ENCODE data around the gene KLHL8. TPM values are rescaled to one million over a fixed set of nuclear protein-coding genes. Genes with fewer than 3 reads are reported as not detected.
"Not testable (repeated sequence)": the region's sequence is repeated elsewhere in the genome, so short reads cannot be mapped to it uniquely, and the experiment has no call there.

Gene KLHL8
- total and polyA plus RNA-seq, 5 donors: 3.4 to 14.6 (median 11.7) TPM

DNA sequence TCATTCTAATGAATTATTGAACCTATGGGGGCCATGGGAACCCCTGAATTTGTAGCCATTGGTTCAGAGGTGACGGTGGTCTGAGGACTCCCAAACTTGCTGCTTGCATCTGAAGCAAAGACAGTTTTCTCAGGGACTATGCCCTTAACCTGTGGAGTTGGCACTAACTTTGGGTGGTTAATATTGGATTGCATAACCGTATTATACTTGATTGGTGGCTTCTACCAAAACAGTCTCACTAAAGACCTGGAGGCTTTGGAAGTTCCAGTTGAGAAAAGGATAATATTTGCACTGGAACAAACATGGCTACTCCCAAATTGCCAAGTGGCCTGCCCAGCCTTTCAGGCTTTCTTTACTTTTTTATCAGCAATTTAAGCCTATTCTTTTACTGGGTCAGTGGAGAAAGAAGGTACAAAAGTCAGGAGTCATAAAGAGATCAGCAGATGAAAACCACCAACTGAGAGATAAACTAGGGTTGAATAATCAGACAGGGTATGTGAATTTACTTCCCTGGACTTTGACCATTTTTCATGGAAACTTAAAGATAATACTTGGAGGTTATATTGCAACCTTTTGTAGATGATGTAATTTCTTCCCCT lies 7.9 kb upstream of the KLHL8 start:
- 94% methylated on average over 2 of the region's 2 CpGs for WGBS
- H3K9me3 ChIP-seq (ENCODE audit: control insufficient read depth, low read length): no peaks in the 10 kb centered on the region
- no peaks in the 10 kb centered on the region for H3K27me3 ChIP-seq (ENCODE audit: control insufficient read depth, insufficient read depth)
- no peak overlapping the region for H3K4me3 ChIP-seq (ENCODE audit: low read length)
- ATAC-seq: no peak
- intact Hi-C loops (cut with DNase I): no loop called here
- no peak for DNase-seq
- no peaks in the 10 kb centered on the region for H3K4me1 ChIP-seq (ENCODE audit: control insufficient read depth, insufficient read depth, low read length)
- H3K27ac ChIP-seq (ENCODE audit: low read length): no peak overlapping the region

DNA sequence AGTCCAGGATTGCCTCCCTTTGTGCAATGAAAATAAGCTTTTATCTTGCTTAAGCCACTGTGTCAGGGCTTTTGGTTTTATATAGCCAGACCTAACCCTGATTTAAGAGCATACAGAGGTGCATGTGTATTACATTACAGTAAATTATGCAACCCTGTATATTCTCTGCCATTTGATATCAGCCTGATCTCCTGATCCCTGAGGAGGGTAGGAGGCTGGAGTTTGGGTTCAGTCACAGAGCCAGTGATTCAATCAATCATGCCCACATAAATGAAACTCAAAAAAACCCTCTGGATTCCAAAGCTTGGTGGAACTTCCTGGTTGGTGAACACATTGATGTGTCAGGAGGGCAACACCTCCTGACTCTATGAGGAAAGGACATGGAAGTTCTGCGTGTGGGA lies 7.3 kb upstream of the KLHL8 start:
- Histone ChIP-seq H3K4me1 (ENCODE audit: control insufficient read depth, insufficient read depth, low read length) (no peaks in the 10 kb centered on the region), H3K4me3 (ENCODE audit: low read length) (no peak overlapping the region), H3K27ac (ENCODE audit: low read length) (no peak overlapping the region), H3K9me3 (ENCODE audit: control insufficient read depth, low read length) (no peaks in the 10 kb centered on the region), H3K27me3 (ENCODE audit: control insufficient read depth, insufficient read depth) (no peaks in the 10 kb centered on the region)
- ATAC-seq (no peak), DNase-seq (no peak)
- 91% methylated on average over 1 of the region's 1 CpG for WGBS
- intact Hi-C loops (cut with DNase I): no loop called here

DNA sequence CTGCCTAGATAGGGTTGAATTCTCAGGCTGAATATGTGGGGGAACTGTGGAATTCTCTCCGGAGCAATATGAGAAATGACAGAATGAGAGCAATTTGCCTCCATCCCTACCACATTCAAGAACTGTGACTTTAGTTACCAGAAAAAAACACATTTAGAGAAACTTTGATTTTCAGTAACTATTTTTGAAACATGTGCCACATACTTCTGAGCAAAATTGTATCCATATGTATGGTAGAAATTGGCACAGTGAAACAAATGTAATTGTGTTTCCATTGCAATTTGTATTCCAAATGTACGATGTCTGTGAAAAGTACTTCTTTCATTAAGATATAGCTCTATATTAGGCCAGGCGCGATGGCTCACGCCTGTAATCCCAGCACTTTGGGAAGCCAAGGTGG lies 5.5 kb upstream of the KLHL8 start:
- 92% methylated on average over 5 of the region's 5 CpGs for WGBS
- intact Hi-C loops (cut with DNase I): no loop called here
- Histone ChIP-seq H3K4me3 (ENCODE audit: low read length) (no peak overlapping the region), H3K4me1 (ENCODE audit: control insufficient read depth, insufficient read depth, low read length) (no peaks in the 10 kb centered on the region), H3K9me3 (ENCODE audit: control insufficient read depth, low read length) (no peaks in the 10 kb centered on the region), H3K27me3 (ENCODE audit: control insufficient read depth, insufficient read depth) (no peaks in the 10 kb centered on the region), H3K27ac (ENCODE audit: low read length) (no peak overlapping the region)
- ATAC-seq (no peak), DNase-seq (no peak)

DNA sequence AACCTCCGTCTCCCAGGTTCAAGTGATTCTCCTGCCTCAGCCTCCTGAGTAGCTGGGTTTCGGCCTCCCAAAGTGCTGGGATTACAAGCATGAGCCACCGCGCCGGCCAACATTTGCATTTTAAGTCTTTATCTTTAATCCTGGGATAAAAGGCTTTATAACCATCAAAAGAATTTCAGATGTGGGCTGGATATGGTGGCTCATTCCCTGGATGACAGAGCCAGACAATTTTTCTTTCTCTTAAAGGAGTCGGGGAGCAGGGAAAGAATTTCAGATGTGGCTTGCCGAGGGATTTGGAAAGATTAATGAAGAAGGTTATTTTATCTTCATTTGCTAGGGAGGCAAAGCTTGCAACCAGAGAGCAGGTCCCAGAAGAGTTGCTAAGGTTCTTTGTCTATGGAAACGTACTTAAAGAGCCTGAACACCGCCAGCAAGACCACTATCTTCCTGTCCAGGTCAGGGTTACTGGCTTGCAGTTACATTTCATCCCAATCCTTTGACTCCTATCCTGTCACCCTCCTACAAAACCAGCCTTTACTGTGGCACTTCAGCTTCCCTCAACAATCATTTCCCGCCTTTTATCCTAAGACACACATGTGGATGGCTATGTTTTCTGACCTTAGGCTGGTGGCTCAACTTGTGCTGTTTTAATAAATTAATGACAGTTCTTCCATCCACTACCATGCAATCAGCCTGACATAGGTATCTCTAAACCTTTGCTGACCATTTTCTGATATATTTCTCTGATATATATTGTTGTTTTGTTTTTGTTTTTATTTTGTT lies 3.9 kb upstream of the KLHL8 start:
- Histone ChIP-seq H3K4me1 (ENCODE audit: control insufficient read depth, insufficient read depth, low read length) (no peaks in the 10 kb centered on the region), H3K9me3 (ENCODE audit: control insufficient read depth, low read length) (no peaks in the 10 kb centered on the region), H3K4me3 (ENCODE audit: low read length) (no peak overlapping the region), H3K27me3 (ENCODE audit: control insufficient read depth, insufficient read depth) (no peaks in the 10 kb centered on the region), H3K27ac (ENCODE audit: low read length) (no peak overlapping the region)
- intact Hi-C loops (cut with DNase I): no loop called here
- DNase-seq (no peak), ATAC-seq (no peak)
- WGBS: 73% methylated on average over 10 of the region's 10 CpGs

DNA sequence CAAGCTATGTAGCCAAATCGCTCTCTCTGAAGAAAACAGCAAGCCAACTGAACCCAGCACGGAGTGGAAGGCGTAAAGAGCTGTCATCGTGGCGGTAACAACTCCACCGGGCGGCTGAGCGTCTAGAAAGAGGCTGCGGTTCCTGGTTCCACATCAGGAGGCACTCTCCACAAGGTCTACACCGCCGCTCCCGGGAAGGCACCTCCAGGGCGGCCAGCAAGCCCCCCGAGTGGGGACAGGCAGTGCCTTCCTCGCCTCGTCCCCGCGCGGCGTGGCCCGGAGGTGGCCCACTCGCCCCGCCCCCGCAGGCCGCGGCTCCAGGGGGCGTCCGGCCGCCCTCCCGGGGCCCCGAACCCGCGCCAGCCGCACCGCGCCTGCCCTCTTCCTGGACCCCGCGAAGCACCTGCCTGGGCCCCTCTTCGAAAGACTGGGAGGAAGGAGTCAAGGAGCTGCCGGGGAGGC lies 755 bp downstream of the KLHL8 start:
- Histone ChIP-seq H3K9me3 (ENCODE audit: control insufficient read depth, low read length) (no peaks in the 10 kb centered on the region), H3K27ac (ENCODE audit: low read length) (peak overlapping the region; percentile 84), H3K4me3 (ENCODE audit: low read length) (peak overlapping the region; percentile 78), H3K4me1 (ENCODE audit: control insufficient read depth, insufficient read depth, low read length) (no peaks in the 10 kb centered on the region), H3K27me3 (ENCODE audit: control insufficient read depth, insufficient read depth) (no peaks in the 10 kb centered on the region)
- DNase-seq: peak; percentile 54 to 83 (median 77)
- peak; percentile 39 to 60 for ATAC-seq
- under 1% methylated on average over 40 of the region's 40 CpGs for WGBS
- intact Hi-C loops (cut with DNase I): no loop called here

DNA sequence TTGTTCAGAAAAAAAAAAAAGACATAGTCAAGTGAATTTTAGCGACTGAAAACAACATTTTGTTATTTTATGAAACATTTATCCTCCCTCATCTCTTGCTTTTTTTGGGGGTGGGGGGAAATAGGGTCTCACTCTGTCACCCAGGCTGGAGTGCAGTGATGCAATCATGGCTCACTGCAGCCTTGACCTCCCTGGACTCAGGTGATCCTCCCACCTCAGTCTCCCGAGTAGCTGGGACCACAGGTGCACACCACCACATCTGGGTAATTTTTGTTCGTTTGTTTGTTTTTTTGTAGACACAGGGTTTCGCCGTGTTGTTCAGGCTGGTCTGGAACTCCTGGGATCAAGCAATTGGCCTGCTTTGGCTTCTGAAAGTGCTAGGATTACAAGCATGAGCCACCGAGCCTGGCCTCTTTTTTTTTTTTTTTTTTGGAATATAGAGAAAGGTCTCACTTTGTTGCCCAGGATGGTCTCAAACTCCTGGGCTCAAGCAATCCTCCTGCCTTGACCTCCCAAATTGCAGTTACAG lies 3.1 kb downstream of the KLHL8 start:
- ATAC-seq; H3K4me1 ChIP-seq (ENCODE audit: control insufficient read depth, insufficient read depth, low read length); H3K4me3 ChIP-seq (ENCODE audit: low read length); intact Hi-C loops (cut with DNase I); H3K27ac ChIP-seq (ENCODE audit: low read length); H3K9me3 ChIP-seq (ENCODE audit: control insufficient read depth, low read length); DNase-seq; H3K27me3 ChIP-seq (ENCODE audit: control insufficient read depth, insufficient read depth): not testable (repeated sequence)
- 88% methylated on average over 6 of the region's 6 CpGs for WGBS

DNA sequence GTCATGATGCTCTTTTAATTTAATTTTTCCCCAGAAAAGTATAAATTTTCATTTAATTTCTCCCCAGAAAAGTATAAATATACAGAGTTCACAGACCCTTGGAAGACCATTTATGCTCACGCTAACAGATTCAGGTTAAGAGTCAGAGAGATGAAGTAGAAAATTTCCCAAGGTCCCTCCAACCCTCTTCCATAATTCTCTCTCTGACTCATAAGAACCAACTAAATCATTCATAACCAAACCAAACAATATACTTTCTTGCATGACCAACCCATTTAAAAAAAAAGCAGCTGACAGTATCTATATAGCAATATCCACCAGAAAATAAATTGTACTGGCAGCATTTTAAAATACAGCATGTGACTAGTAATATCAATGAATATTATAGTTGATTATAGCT lies 3.9 kb downstream of the KLHL8 start:
- ATAC-seq (no peak), DNase-seq (no peak)
- Histone ChIP-seq H3K4me3 (ENCODE audit: low read length) (no peak overlapping the region), H3K27me3 (ENCODE audit: control insufficient read depth, insufficient read depth) (no peaks in the 10 kb centered on the region), H3K4me1 (ENCODE audit: control insufficient read depth, insufficient read depth, low read length) (peaks cover 6% of the 10 kb centered on the region), H3K27ac (ENCODE audit: low read length) (no peak overlapping the region), H3K9me3 (ENCODE audit: control insufficient read depth, low read length) (no peaks in the 10 kb centered on the region)
- intact Hi-C loops (cut with DNase I): no loop called here
- 94% methylated on average over 1 of the region's 1 CpG for WGBS

DNA sequence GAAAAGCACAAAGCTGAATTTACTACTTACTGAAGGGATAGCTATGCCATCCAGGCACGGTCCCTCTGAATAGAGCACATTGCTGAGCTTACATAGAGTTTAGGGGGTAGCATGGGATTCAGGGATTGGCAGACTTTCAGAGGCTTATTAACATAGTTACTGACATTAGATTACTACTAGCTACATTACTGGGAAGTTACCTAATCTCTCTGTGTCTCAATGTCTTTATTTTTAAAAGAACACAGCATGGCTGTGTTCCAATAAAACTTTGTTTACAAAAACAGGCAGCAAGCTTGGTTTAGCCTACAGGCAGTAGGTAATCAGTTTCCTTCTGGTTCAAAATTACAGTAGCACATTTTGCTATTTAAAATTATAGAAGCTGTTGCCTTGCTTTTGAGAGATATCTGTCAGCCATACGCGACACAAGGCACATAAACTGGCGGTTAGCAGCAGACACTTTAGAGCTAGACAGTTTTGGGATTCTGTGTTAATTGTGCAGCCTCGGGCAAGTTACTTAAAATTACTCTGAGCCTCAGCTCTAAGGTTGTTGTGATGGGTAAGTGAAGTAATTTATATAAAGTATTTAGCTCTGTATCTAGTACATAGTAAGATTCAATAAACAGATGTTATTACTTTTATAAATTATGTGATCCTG lies 6.9 kb downstream of the KLHL8 start:
- DNase-seq: no peak
- WGBS: 57% methylated on average over 5 of the region's 5 CpGs
- Histone ChIP-seq H3K9me3 (ENCODE audit: control insufficient read depth, low read length) (no peaks in the 10 kb centered on the region), H3K27ac (ENCODE audit: low read length) (no peak overlapping the region), H3K27me3 (ENCODE audit: control insufficient read depth, insufficient read depth) (no peaks in the 10 kb centered on the region), H3K4me3 (ENCODE audit: low read length) (peak overlapping the region; percentile 38), H3K4me1 (ENCODE audit: control insufficient read depth, insufficient read depth, low read length) (peaks cover 8% of the 10 kb centered on the region)
- intact Hi-C loops (cut with DNase I): no loop called here
- ATAC-seq: peak; percentile 50 to 51

DNA sequence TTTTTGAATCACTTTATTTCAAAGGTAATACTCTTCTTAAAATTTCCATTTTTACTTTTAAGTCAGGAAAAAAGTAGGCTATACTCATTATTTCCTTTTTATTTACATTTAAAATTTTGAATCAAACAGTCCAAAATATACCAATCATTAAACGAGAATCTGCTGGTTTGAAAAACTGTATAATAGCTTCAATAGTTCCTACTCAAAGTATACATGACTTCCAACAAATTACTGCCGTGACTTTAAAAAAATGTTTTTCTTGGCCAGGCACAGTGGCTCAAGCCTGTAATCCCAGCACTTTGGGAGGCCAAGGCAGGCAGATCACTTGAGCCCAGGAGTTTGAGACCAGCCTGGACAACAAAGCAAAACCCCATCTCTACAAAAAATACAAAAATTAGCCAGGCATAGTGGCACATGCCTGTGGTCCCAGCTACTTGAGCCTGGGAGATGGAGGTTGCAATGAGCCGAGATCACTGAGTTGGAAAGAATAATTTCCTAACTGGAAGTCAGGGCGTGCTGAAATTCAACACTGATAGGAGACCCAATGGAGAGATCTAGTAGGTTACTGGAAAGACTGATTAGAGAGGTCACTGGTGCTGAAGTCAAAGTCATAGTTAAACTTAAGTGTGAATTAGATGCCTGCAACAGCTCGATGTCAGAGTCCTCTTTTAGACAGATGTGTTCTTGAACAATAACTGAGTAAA lies 9.0 kb downstream of the KLHL8 start:
- no peak overlapping the region for H3K27ac ChIP-seq (ENCODE audit: low read length)
- peak; percentile 44 to 88 for ATAC-seq

DNA sequence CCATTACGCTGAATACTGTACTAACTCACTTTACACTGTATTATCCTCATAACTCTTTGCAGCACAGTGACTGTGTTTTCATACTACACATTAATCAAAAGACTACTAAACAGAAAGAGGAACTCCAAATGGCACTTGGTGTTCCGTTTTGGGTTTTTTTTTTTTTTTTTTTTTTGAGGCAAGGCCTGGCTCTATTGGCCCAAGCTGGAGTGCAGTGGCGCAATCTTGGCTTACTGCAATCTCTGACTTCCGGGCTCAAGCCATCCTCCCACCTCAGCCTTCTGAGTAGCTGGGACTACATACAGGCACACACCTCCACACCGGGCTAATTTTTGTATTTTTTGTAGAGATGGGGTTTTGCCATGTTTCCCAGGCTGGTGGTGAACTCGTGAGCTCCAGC lies 10.7 kb downstream of the KLHL8 start:
- peak; percentile 71 to 84 (median 78) for DNase-seq
- H3K4me1 ChIP-seq (ENCODE audit: control insufficient read depth, insufficient read depth, low read length): peaks cover 9% of the 10 kb centered on the region
- H3K4me3 ChIP-seq (ENCODE audit: low read length): no peak overlapping the region
- no peaks in the 10 kb centered on the region for H3K9me3 ChIP-seq (ENCODE audit: control insufficient read depth, low read length)
- H3K27me3 ChIP-seq (ENCODE audit: control insufficient read depth, insufficient read depth): no peaks in the 10 kb centered on the region
- no peak overlapping the region for H3K27ac ChIP-seq (ENCODE audit: low read length)
- 73% methylated on average over 6 of the region's 6 CpGs for WGBS
- ATAC-seq: peak; percentile 79
- intact Hi-C loops (cut with DNase I): no loop called here

More for the DNA sequence above, 9.0 kb downstream of the KLHL8 start:
- Histone ChIP-seq H3K27me3 (ENCODE audit: control insufficient read depth, insufficient read depth) (no peaks in the 10 kb centered on the region), H3K9me3 (ENCODE audit: control insufficient read depth, low read length) (no peaks in the 10 kb centered on the region), H3K4me1 (ENCODE audit: control insufficient read depth, insufficient read depth, low read length) (peaks cover 9% of the 10 kb centered on the region), H3K4me3 (ENCODE audit: low read length) (no peak overlapping the region)
- intact Hi-C loops (cut with DNase I): no loop called here
- no peak for DNase-seq
- WGBS: 36% methylated on average over 5 of the region's 5 CpGs

All from right cardiac atrium (tissue), 5 donors.